ENCODE measurements around the gene VASH1. TPM values are rescaled to one million over a fixed set of nuclear protein-coding genes. Genes with fewer than 3 reads are reported as not detected.

VASH1 gene
- total RNA-seq, 2 donors from 2014 or later = 10.3 to 19.8 TPM

GRCh38 chr14:76782885-76783566, 21.8 kb downstream of the VASH1 start:
- no peaks in the 10 kb centered on the region for H3K27me3 ChIP-seq (ENCODE audit: control insufficient read depth, insufficient read depth, low read length, poor library complexity, severe bottlenecking)
- Mint-ChIP-seq H3K27me3 (ENCODE audit: insufficient read depth) (no peaks in the 10 kb centered on the region), H3K4me3 (no peak overlapping the region), H3K36me3 (ENCODE audit: low read depth) (peaks cover 31% of the 10 kb centered on the region), H3K4me1 (peaks cover 2% of the 10 kb centered on the region), H3K9me3 (no peaks in the 10 kb centered on the region), H3K27ac (no peak overlapping the region)
- TF ChIP-seq CTCF (conservative IDR thresholded peaks at IDR 0.05) = no peak
- H3K4me3 ChIP-seq (ENCODE audit: low read length) = no peak overlapping the region
- no peak overlapping the region for H3K9ac ChIP-seq (ENCODE audit: extremely low read depth, low read length, poor library complexity, severe bottlenecking)
- WGBS, 2 experiments (ENCODE audit: insufficient coverage in 1 of 2, insufficient read length in 1 of 2) = 81 to 89% methylated on average over 8 to 9 of the region's 9 CpGs
- no peaks in the 10 kb centered on the region for H3K4me1 ChIP-seq (ENCODE audit: control insufficient read depth, insufficient read depth, low read length)
- H3K27ac ChIP-seq (ENCODE audit: low read depth, low read length) = no peak overlapping the region
- DNase-seq = peak; percentile 75
- H3K36me3 ChIP-seq (ENCODE audit: control insufficient read depth, insufficient read depth, low read length) = peaks cover 35% of the 10 kb centered on the region
- no peaks in the 10 kb centered on the region for H3K9me3 ChIP-seq (ENCODE audit: control insufficient read depth, low read length)

GRCh38 chr14:76784266-76784874, 23.1 kb downstream of the VASH1 start:
- no peaks in the 10 kb centered on the region for H3K4me1 ChIP-seq (ENCODE audit: control insufficient read depth, insufficient read depth, low read length)
- H3K4me1 Mint-ChIP-seq = peaks cover 2% of the 10 kb centered on the region
- no peaks in the 10 kb centered on the region for H3K9me3 ChIP-seq (ENCODE audit: control insufficient read depth, low read length)
- WGBS, 2 experiments (ENCODE audit: insufficient coverage in 1 of 2, insufficient read length in 1 of 2) = 89% methylated on average over 4 to 6 of the region's 6 CpGs
- H3K36me3 Mint-ChIP-seq (ENCODE audit: low read depth) = peaks cover 39% of the 10 kb centered on the region
- H3K27me3 ChIP-seq (ENCODE audit: control insufficient read depth, insufficient read depth, low read length, poor library complexity, severe bottlenecking) = no peaks in the 10 kb centered on the region
- no peak for TF ChIP-seq CTCF (conservative IDR thresholded peaks at IDR 0.05)
- H3K36me3 ChIP-seq (ENCODE audit: control insufficient read depth, insufficient read depth, low read length) = peaks cover 42% of the 10 kb centered on the region
- no peak overlapping the region for H3K4me3 ChIP-seq (ENCODE audit: low read length)
- no peak overlapping the region for H3K4me3 Mint-ChIP-seq
- no peak overlapping the region for H3K27ac ChIP-seq (ENCODE audit: low read depth, low read length)
- no peak overlapping the region for H3K27ac Mint-ChIP-seq
- no peaks in the 10 kb centered on the region for H3K27me3 Mint-ChIP-seq (ENCODE audit: insufficient read depth)
- no peak for DNase-seq
- no peak overlapping the region for H3K9ac ChIP-seq (ENCODE audit: extremely low read depth, low read length, poor library complexity, severe bottlenecking)
- no peaks in the 10 kb centered on the region for H3K9me3 Mint-ChIP-seq

- H3K9me3 ChIP-seq (ENCODE audit: control insufficient read depth, low read length) = no peaks in the 10 kb centered on the region
- H3K4me1 ChIP-seq (ENCODE audit: control insufficient read depth, insufficient read depth, low read length) = no peaks in the 10 kb centered on the region
- Mint-ChIP-seq H3K4me3 (no peak overlapping the region), H3K27ac (no peak overlapping the region), H3K36me3 (ENCODE audit: low read depth) (peaks cover 40% of the 10 kb centered on the region), H3K27me3 (ENCODE audit: insufficient read depth) (no peaks in the 10 kb centered on the region), H3K4me1 (peaks cover 2% of the 10 kb centered on the region), H3K9me3 (no peaks in the 10 kb centered on the region)
- H3K27me3 ChIP-seq (ENCODE audit: control insufficient read depth, insufficient read depth, low read length, poor library complexity, severe bottlenecking) = no peaks in the 10 kb centered on the region
- H3K9ac ChIP-seq (ENCODE audit: extremely low read depth, low read length, poor library complexity, severe bottlenecking) = no peak overlapping the region
- no peak overlapping the region for H3K27ac ChIP-seq (ENCODE audit: low read depth, low read length)
- TF ChIP-seq CTCF (conservative IDR thresholded peaks at IDR 0.05) = peak; percentile 99
- DNase-seq = peak; percentile 96
- peaks cover 42% of the 10 kb centered on the region for H3K36me3 ChIP-seq (ENCODE audit: control insufficient read depth, insufficient read depth, low read length)
- WGBS, 2 experiments (ENCODE audit: insufficient coverage in 1 of 2, insufficient read length in 1 of 2) = no CpG with 5 or more reads among the region's 2 CpGs
- H3K4me3 ChIP-seq (ENCODE audit: low read length) = no peak overlapping the region
Measured at GRCh38 chr14:76784881-76785280, 23.6 kb downstream of the VASH1 start.
